ENCODE data around the gene FCF1. TPM values are rescaled to one million over a fixed set of nuclear protein-coding genes. Genes with fewer than 3 reads are reported as not detected.

The FCF1 gene, protein sequence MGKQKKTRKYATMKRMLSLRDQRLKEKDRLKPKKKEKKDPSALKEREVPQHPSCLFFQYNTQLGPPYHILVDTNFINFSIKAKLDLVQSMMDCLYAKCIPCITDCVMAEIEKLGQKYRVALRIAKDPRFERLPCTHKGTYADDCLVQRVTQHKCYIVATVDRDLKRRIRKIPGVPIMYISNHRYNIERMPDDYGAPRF
- total RNA-seq (2022; extraction: Qiagen RNA extraction) = 47.2 to 79.4 TPM (median 47.4 TPM) in 5 replicates

DNA sequence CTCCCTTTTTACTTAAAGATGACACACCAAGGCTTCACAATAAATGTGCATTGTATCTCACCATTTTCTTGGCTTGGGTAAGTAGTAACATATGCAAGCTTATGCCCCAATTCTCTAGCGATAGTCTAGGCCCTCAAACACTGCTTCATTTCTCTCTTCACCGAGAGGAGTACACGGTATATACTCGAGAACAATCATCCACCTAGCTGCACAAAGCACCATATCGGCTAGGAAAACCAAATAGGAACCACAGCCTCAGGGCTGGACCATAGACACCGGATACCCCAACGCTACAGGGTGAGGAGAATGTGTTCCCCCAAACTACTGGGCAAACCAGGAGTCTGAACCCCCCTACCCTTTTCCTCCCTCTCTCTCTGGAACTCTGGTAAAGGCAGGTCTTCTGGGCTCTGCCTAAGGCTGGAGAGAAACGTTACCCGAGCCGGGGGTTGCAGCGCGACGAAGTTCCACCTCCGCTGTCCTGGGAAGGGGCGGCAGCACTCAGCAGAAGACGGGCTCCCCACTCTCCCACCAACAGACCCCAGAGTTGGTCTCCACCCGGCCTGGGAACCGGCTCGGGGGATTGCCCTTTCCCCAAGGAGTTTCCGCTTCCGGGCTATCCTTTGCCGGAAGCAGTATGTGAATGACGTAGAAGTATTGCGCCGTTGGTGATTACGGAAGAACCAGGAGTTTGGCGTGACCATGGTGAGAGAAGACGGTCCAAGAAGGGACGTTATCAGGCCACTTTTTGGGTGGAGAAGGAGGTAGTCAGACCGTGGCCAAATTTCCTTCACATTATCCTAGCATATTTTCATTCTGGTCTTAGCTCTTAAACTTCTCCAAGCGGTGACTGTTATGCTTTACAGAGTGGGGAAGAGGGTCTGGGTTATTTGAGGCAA lies at the start of gene FCF1, which contains the start of gene AREL1:
Gene FCF1, plus strand, starts transcription at position 646 of the 896 bp plus-strand sequence. Its CDS starts 54 bp downstream, at position 700.
Gene AREL1, minus strand, starts transcription at position 582 of the 896 bp plus-strand sequence. CDS start 27,465 bp downstream, outside the sequence.

DNA sequence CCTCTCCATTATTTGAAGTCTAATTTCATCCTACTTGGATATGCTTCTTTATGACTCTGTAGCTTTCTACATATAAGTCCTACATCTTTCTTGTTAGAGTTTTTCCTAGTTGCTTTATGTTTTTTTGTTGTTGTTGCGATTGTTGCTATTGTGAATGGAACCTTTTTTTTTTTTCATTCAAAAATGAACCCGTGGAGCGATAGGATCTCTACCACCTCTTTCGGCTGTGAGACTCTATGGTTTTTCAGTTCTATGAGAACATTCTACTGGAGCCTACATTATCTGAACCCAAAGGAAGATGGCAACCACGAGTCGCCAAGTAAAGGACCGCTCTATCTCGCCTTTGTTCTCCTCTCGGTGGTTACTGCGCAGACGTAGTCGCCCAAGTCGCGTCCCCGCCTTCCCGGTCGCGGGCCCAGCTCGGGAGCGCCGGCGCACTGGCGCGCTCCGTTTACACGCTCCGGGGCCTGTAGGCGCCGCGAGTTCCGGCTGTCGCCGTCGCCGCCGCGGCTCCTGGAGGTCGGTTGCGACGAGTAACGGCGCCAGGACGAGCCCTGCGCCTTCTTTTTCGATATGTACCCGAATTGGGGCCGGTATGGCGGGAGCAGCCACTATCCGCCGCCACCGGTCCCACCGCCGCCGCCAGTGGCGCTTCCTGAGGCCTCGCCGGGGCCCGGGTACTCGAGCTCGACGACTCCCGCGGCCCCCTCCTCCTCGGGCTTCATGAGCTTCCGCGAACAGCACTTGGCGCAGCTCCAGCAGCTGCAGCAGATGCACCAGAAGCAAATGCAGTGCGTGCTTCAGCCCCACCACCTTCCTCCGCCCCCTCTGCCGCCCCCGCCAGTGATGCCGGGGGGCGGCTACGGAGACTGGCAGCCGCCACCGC lies 50.2 kb downstream of the FCF1 start, which contains the start of gene YLPM1:
Gene YLPM1, plus strand, starts transcription at position 400 of the 886 bp plus-strand sequence. Its CDS starts 174 bp downstream, at position 574.

Other genes with a start within 250 kb of the FCF1 start
- 221 to 331 TPM (median 238 TPM) in 5 replicates for gene NPC2, start 219.8 kb upstream of the FCF1 start, total RNA-seq (2022; extraction: Qiagen RNA extraction)
- gene ISCA2, start 219.4 kb upstream of the FCF1 start, total RNA-seq (2022; extraction: Qiagen RNA extraction) = 37.9 to 47.9 TPM (median 45.4 TPM) in 5 replicates
- 9.9 to 14.2 TPM (median 11.0 TPM) in 5 replicates for gene LTBP2, start 100.9 kb upstream of the FCF1 start, total RNA-seq (2022; extraction: Qiagen RNA extraction)
- 22.1 to 27.8 TPM (median 25.4 TPM) in 5 replicates for gene AREL1, start 64 bp upstream of the FCF1 start, total RNA-seq (2022; extraction: Qiagen RNA extraction)
- 33.7 to 49.5 TPM (median 37.9 TPM) in 5 replicates for gene YLPM1, start 50.2 kb downstream of the FCF1 start, total RNA-seq (2022; extraction: Qiagen RNA extraction)
- gene PROX2, start 163.0 kb downstream of the FCF1 start, total RNA-seq (2022; extraction: Qiagen RNA extraction) = not detected in 5 replicates
- 92.4 to 101 TPM (median 95.3 TPM) in 5 replicates for gene DLST, start 168.8 kb downstream of the FCF1 start, total RNA-seq (2022; extraction: Qiagen RNA extraction)
- 0.22 to 0.65 TPM (median 0.47 TPM) in 5 replicates for gene RPS6KL1, start 210.1 kb downstream of the FCF1 start, total RNA-seq (2022; extraction: Qiagen RNA extraction)
- gene PGF, start 242.5 kb downstream of the FCF1 start, total RNA-seq (2022; extraction: Qiagen RNA extraction) = 2.5 to 4.2 TPM (median 3.8 TPM) in 5 replicates

Measured in A549 treated with CORT108297 at 1 μM for 4 hours (cell line).